Camera-type eye (tissue), 1 donor: ENCODE results near the gene LGR6. TPM values are rescaled to one million over a fixed set of nuclear protein-coding genes. Genes with fewer than 3 reads are reported as not detected.

ENCODE experiments used
- total RNA-seq: library from RNA; depleted of rRNA; stranded (reverse); fragments of >200 nt; gene quantifications from one replicate; pipeline ENCODE4 v1.2.3, GENCODE V29; 2014

The LGR6 gene
- 3.6 TPM for total RNA-seq

GRCh38 chr1:202193614-202194327 is at the start of gene LGR6:
LGR6 (plus strand) TSS chr1:202193799; CDS start chr1:202193990, 191 bp downstream.

GRCh38 chr1:202144402-202145067 is 49.1 kb upstream of the LGR6 start, which contains the start of gene ARL8A:
ARL8A (minus strand) TSS chr1:202144737; CDS start chr1:202144572, 165 bp downstream.

GRCh38 chr1:202160377-202160940 is 33.1 kb upstream of the LGR6 start, which contains the start of gene PTPN7:
PTPN7 (minus strand) TSS chr1:202160602; CDS start chr1:202159402, 1,200 bp downstream.

GRCh38 chr1:202348509-202349205 is 155.1 kb downstream of the LGR6 start, which contains the start of gene PPP1R12B:
PPP1R12B (plus strand) TSS chr1:202348699; CDS start chr1:202348852, 153 bp downstream.

Other genes starting within 250 kb of the LGR6 start
- 23.3 TPM for gene LMOD1, start 247.3 kb upstream of the LGR6 start, total RNA-seq
- gene TIMM17A, start 238.3 kb upstream of the LGR6 start, total RNA-seq, result 35.5 TPM
- gene RNPEP, start 211.2 kb upstream of the LGR6 start, total RNA-seq, result 39.5 TPM
- gene ELF3, start 183.2 kb upstream of the LGR6 start, total RNA-seq, result 59.8 TPM
- gene GPR37L1, start 70.9 kb upstream of the LGR6 start, total RNA-seq, result 0.88 TPM
- 36.2 TPM for gene ARL8A, start 49.1 kb upstream of the LGR6 start, total RNA-seq
- gene PTPN7, start 33.2 kb upstream of the LGR6 start, total RNA-seq, result 1.3 TPM
- gene UBE2T, start 148.1 kb downstream of the LGR6 start, total RNA-seq, result 16.9 TPM
- gene PPP1R12B, start 154.9 kb downstream of the LGR6 start, total RNA-seq, result 121 TPM